Posterior cingulate gyrus (tissue), 11 donors: Measurements from ENCODE around the gene TMSB4X.
"Not testable (repeated sequence)": the region's sequence is repeated elsewhere in the genome, so short reads cannot be mapped to it uniquely, and the experiment has no call there.

Experiments
- DNase-seq, 10 donors: peaks; one replicate each; pipeline versions ENCODE4 v3.0.0 to v3.0.0-alpha.2; 2020 to 2021; ENCODE audit warnings: mixed read lengths in 3 of 10
- intact Hi-C: fragments of 100-400 bp; cut with DNase I; formaldehyde crosslinking; loops from one replicate; pipeline ENCODE4 v1.15.1; 2023

Gene TMSB4X

DNA sequence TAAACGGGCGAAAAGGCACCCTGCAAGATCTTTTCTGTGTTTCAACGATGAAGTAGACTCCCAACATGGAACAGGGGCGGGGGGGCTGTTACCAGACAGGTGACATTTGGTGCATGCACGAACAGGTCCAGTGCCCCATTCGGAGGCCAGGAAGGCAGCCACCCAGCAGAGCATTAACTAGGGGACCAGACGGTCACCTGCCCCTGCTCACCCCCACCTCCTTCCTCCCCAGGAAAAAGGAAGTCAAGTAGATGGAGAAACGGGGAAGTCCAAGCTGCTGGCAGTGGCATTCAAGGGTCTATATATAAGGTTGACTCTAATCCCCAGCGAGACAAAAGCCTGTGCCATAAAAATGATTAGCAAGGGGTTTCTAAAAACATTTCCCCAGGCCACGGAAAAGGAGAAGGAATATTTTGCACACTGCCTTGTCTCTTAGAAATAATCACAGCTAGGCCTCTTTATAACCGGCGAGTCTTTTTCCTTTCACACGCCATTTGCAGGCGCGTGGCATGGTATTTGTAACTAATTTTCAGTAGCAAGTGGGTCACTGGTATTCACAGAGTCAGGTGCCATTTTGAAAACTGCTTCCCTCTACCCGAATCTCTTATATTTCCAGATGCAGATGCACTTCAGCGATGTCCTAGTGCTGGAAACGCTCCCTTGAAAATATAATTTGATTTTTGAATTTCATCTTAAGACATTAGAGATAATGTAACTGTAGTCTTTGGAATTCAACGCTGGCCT lies 1.2 kb upstream of the TMSB4X start:
- peak in 2 of 10 donors; percentile 68 to 72 for DNase-seq
- intact Hi-C loops = loop anchor here (5.0 to 10.0 kb wide), 2 partner anchors 121 to 674 kb away; no protein-coding TSS in a partner anchor

- intact Hi-C loops = loop anchor here (5.0 to 10.0 kb wide), 2 partner anchors 120 to 673 kb away; no protein-coding TSS in a partner anchor
- DNase-seq = peak in 8 of 10 donors; percentile 30 to 91 (median 49)
These were observed 560 bp upstream of the TMSB4X start for GRCh38 chrX:12974305-12974795.

- intact Hi-C loops = loop anchor here (10.0 kb wide), 1 partner anchor 119 kb away; no protein-coding TSS in a partner anchor
- peak in 2 of 10 donors; percentile 51 to 87 for DNase-seq
These were observed 708 bp downstream of the TMSB4X start for GRCh38 chrX:12975670-12975965.

- intact Hi-C loops = loop anchor here (10.0 kb wide), 1 partner anchor 119 kb away; no protein-coding TSS in a partner anchor
These were observed 1.2 kb downstream of the TMSB4X start for GRCh38 chrX:12975991-12976558.

GRCh38 chrX:12976819-12977732 lies 2.2 kb downstream of the TMSB4X start:
- intact Hi-C loops = loop anchor here (10.0 kb wide), 1 partner anchor 118 kb away; no protein-coding TSS in a partner anchor
- not testable (repeated sequence) for DNase-seq

More at GRCh38 chrX:12975991-12976558, 1.2 kb downstream of the TMSB4X start:
- DNase-seq = peak in 3 of 10 donors; percentile 22 to 71 (median 46)

GRCh38 chrX:12977761-12978204 lies 2.9 kb downstream of the TMSB4X start:
- DNase-seq = no peak
- intact Hi-C loops = loop anchor here (10.0 kb wide), 1 partner anchor 117 kb away; no protein-coding TSS in a partner anchor

GRCh38 chrX:12978205-12979025 lies 3.5 kb downstream of the TMSB4X start:
- intact Hi-C loops = loop anchor here (10.0 kb wide), 1 partner anchor 116 kb away; no protein-coding TSS in a partner anchor
- DNase-seq = peak in 5 of 10 donors; percentile 39 to 90 (median 70)

- intact Hi-C loops = loop anchor here (10.0 kb wide), 1 partner anchor 116 kb away; no protein-coding TSS in a partner anchor
- DNase-seq = no peak
These were observed 4.2 kb downstream of the TMSB4X start for GRCh38 chrX:12979026-12979607.

GRCh38 chrX:12979616-12980015 lies 4.7 kb downstream of the TMSB4X start:
- DNase-seq = no peak
- intact Hi-C loops = loop anchor here (10.0 kb wide), 1 partner anchor 115 kb away; no protein-coding TSS in a partner anchor

GRCh38 chrX:12980039-12980438 lies 5.1 kb downstream of the TMSB4X start:
- intact Hi-C loops, DNase-seq: not testable (repeated sequence)

- intact Hi-C loops = no loop called here
- no peak for DNase-seq
These were observed 7.0 kb downstream of the TMSB4X start for GRCh38 chrX:12981880-12982279.

DNA sequence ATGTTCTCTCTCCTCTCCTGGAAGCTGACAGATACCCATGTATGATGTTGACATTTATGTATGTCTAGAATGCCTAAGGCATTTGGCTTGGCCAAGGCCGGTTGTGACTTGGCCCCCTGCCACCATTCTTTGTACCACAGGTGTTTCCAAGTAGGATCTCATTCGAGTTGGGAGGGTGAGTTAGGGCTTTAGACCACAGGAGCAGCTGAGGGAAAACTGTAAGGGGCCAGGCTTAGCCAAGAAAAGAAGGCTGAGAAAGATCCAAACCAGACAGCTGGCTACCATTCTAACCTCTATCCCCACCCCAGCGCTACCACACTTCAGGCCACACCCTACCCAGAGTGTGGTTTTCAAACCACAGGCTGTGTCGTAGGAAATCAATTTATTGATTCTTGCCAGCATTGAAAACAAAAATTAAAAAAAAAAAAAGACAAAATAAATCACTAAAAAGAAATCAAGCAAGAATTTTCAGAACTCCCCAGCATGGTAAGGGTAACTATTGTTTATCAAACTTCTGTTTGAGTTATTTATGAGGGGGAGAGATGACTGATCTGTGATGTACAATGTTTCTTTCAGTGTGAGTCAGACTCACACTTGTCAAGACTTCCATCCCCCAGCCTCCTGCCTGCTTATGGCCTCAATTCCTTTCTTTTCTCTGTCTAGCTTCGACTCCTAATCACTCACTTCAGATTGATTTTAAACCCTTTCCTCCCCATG lies 9.9 kb downstream of the TMSB4X start:
- DNase-seq = no peak
- intact Hi-C loops = no loop called here

- intact Hi-C loops = no loop called here
- DNase-seq = no peak
These were observed 10.4 kb downstream of the TMSB4X start for GRCh38 chrX:12985331-12985730.

- DNase-seq = no peak
- intact Hi-C loops = no loop called here
These were observed 11.4 kb downstream of the TMSB4X start for GRCh38 chrX:12986164-12986779.

DNA sequence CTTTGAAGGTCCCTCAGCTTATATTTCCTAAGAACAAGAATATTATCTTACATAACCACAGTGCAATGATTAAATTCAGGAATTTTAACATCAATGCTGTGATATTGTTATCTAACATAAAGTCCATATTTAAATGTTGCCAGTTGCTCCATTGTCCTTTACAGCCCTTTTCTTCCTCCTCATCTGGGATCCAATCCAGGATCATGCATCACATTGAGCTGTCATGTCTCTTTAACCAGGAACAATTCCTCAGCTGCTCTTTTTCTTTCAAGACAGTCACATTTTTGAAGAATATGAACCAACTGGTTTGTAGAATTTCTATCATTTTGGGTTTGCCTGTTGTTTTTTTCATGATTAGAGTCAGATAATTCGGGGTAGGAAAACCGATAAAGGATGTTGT lies 12.0 kb downstream of the TMSB4X start:
- intact Hi-C loops = no loop called here
- DNase-seq = no peak

GRCh38 chrX:12987340-12987739 lies 12.4 kb downstream of the TMSB4X start:
- intact Hi-C loops = no loop called here

GRCh38 chrX:12987900-12988594 lies 13.1 kb downstream of the TMSB4X start:
- DNase-seq = peak in 1 of 10 donors; percentile 12
- intact Hi-C loops = no loop called here

More at GRCh38 chrX:12987340-12987739, 12.4 kb downstream of the TMSB4X start:
- no peak for DNase-seq
